Stimulated activated naive B cell treated with anti-CD40 and anti-IgM and Interleukin-4, amounts not matched to agents 10 μg/mL and 1 μg/mL and 100 μg/mL, for 72 hours (primary cell): Measurements from ENCODE around the gene DCAF8.

Experiments used
- ATAC-seq, 2 donors: fragments of 150-1000 bp; cut with Tn5 transposase; replicated peaks; 2 replicates each; pipeline ENCODE4 v1.10.0; 2021; ENCODE audit warnings: moderate library complexity in 1 of 2
- DNase-seq: peaks from one replicate; pipeline ENCODE4 v3.0.0; 2021
- H3K27ac Mint-ChIP-seq: one replicate; pipeline ENCODE4 v1.8.0; 2022; ENCODE audit warnings: mild to moderate bottlenecking, mixed read lengths
- H3K27me3 Mint-ChIP-seq, 2 donors: one replicate each; pipeline ENCODE4 v1.8.0; 2022; ENCODE audit warnings: mixed read lengths in 2 of 2
- H3K36me3 Mint-ChIP-seq, 2 donors: one replicate each; pipeline ENCODE4 v1.8.0; 2022; ENCODE audit warnings: mixed read lengths in 2 of 2, mild to moderate bottlenecking in 1 of 2
- H3K4me1 Mint-ChIP-seq, 2 donors: one replicate each; pipeline ENCODE4 v1.8.0; 2022; ENCODE audit warnings: mixed read lengths in 2 of 2, mild to moderate bottlenecking in 1 of 2
- H3K4me3 Mint-ChIP-seq, 2 donors: one replicate each; pipeline ENCODE4 v1.8.0; 2022; ENCODE audit warnings: mild to moderate bottlenecking in 2 of 2, mixed read lengths in 2 of 2, moderate library complexity in 1 of 2
- H3K9me3 Mint-ChIP-seq, 2 donors: one replicate each; pipeline ENCODE4 v1.8.0; 2022; ENCODE audit warnings: mixed read lengths in 2 of 2, mild to moderate bottlenecking in 1 of 2

DCAF8 gene

DNA sequence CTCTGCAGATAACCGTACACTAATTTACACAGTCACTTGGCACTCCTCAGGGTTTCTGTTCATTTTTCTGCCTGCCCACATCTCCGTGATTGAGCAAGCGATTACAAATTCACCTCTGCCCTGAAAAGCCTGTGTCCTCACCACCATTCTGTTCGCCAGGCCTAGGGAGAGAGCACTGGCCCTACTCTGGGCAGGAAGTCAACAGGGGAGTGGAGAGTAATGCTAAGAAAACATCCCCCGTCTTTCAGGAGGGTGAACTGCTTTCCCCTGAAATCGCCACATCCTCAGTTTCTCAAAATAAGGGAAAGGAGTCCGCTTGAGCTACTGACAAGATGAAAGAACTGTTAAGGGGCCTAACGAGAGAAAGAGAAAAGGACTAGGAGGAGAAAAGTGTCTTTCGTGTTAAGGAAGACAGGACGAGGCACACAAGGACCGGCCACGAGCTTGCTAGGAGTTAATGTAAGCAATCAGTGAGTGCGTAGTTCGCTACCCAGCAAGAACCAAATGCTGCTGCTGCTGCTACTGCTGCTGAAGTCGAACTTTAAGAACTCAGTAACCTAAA, 22.0 kb upstream of the DCAF8 start:
- Mint-ChIP-seq H3K9me3 (no peaks in the 10 kb centered on the region), H3K27ac (peak overlapping the region; percentile 98), H3K4me1 (peaks cover 12 to 28% of the 10 kb centered on the region in 2 donors), H3K27me3 (no peaks in the 10 kb centered on the region), H3K4me3 (peak overlapping the region; percentile 98 to 100), H3K36me3 (peaks cover 34 to 42% of the 10 kb centered on the region in 2 donors)
- peak; percentile 30 to 46 for ATAC-seq
- DNase-seq: no peak

DNA sequence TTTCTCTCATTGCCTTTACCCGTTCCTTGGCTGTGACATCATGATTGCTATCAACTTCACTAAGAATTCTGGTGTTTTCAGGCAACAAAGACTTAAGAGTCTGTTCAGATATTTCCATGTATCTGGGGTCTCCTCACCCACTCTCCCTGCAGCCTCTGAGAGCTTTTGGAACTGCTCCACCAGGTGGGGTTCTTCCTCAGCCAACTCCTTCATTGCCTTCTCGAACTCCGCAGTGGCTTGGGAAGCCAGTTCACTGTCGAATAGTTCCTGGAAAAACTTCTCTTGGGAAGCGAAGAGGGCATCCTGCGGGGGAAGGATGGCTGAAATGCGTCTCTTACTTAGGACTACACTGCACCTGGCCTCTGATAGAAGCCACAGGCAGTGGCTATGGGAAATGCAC, 20.5 kb upstream of the DCAF8 start:
- ATAC-seq (no peak), DNase-seq (no peak)
- H3K27ac Mint-ChIP-seq: no peak overlapping the region
- H3K27me3 Mint-ChIP-seq: no peaks in the 10 kb centered on the region
- peaks cover 12 to 28% of the 10 kb centered on the region in 2 donors for H3K4me1 Mint-ChIP-seq
- peaks cover 35 to 48% of the 10 kb centered on the region in 2 donors for H3K36me3 Mint-ChIP-seq
- H3K9me3 Mint-ChIP-seq: no peaks in the 10 kb centered on the region
- H3K4me3 Mint-ChIP-seq: no peak overlapping the region

DNA sequence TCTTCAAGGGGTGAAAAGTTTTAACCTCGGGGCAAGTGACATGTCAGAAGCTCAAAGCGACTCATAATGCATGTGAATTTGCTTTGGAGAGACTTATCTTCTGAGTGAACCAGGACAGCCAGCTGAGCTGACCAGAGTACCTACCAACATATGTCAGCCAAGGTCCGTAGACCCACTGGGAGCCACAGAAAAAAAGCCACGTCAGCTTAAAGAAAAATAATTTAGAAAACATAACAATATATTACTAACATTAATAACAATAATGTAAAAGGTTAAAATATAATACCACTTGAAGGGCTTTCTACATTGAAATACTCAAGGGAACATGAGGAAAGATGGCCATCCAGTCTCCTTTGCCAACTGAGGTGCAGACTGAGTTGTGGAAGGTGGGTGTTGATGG, 15.6 kb upstream of the DCAF8 start:
- H3K4me1 Mint-ChIP-seq: peaks cover 0 to 4% of the 10 kb centered on the region in 2 donors

DNA sequence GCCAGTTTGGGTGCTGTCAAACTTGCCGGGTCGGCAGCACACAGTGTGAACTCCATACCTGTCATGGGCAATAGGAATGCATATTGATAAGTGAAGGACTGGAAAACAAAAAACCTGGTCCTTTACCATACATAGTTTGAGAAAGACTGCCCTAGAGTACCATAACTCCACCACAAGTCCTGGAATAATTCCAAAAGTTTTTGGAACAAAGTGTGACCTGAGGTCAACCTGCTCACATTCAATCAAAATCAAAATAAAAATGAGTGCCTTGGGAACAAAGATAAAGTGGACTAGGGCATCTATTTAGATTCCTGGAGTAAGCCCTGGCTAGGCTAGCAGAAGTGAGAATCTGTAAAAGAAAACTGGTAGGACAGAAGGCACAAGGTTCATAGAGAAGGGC, 15.0 kb upstream of the DCAF8 start:
- no peaks in the 10 kb centered on the region for H3K27me3 Mint-ChIP-seq
- H3K4me1 Mint-ChIP-seq: peaks cover 0 to 4% of the 10 kb centered on the region in 2 donors
- no peak overlapping the region for H3K27ac Mint-ChIP-seq
- ATAC-seq (no peak), DNase-seq (no peak)
- no peaks in the 10 kb centered on the region for H3K9me3 Mint-ChIP-seq
- H3K36me3 Mint-ChIP-seq: peaks cover 29 to 46% of the 10 kb centered on the region in 2 donors
- H3K4me3 Mint-ChIP-seq: no peak overlapping the region

More for the DNA sequence above, 15.6 kb upstream of the DCAF8 start:
- no peak for ATAC-seq
- H3K27ac Mint-ChIP-seq: no peak overlapping the region
- no peak for DNase-seq
- peaks cover 34 to 47% of the 10 kb centered on the region in 2 donors for H3K36me3 Mint-ChIP-seq
- no peaks in the 10 kb centered on the region for H3K27me3 Mint-ChIP-seq
- H3K4me3 Mint-ChIP-seq: no peak overlapping the region
- H3K9me3 Mint-ChIP-seq: no peaks in the 10 kb centered on the region

DNA sequence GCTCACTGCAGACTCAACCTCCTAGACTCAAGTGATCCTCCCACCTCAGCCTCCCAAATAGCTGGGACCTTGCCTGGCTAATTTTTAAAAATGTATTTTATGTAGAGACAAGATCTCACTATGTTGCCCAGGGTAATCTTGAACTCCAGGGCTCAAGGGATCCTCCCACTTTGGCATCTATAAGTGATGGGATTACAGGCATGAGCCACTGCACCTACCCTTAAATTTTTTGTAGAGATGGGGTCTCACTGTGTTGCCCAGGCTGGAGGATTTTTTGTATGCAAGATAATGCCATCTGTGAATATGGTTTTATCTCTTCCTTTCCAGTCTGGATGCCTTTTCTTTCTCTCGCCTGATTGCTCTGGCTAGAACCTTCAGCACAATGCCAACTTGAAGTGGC, 8.7 kb upstream of the DCAF8 start:
- Mint-ChIP-seq H3K27ac (no peak overlapping the region), H3K36me3 (peaks cover 5 to 11% of the 10 kb centered on the region in 2 donors), H3K27me3 (peaks cover 0 to 6% of the 10 kb centered on the region in 2 donors), H3K4me1 (peaks cover 2 to 5% of the 10 kb centered on the region in 2 donors), H3K4me3 (no peak overlapping the region), H3K9me3 (no peaks in the 10 kb centered on the region)
- ATAC-seq (no peak), DNase-seq (no peak)

DNA sequence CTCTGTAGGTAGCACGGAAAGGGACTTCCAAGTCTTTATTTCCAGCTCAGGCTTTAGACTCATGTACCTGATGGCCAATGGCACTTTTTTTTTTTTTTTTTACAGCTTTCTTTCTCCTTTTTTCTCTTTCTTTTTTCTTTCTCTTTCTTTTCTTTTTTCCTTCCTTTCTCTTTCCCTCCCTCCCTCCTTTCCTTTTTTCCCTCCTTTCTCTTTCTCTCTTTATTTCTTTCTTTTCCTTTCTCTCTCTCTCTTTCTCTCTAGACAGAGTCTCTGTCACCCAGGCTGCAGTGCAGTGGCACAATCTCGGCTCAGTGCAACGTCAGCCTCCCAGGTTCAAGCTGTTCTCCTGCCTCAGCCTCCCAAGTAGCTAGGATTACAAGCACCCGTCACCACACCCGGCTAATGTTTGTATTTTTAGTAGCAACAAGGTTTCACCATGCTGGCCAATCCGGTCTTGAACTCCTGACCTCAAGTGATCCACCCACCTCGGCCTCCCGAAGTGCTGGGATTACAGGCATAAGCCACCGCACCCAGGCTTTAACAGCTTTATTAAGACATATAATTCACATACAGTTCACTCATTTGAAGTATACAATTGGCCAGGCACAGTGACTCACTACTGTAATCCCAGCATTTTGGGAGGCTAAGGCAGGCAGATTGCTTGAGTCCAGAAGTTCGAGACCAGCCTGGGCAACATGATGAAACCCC, 5.1 kb upstream of the DCAF8 start:
- peaks cover 0 to 6% of the 10 kb centered on the region in 2 donors for H3K27me3 Mint-ChIP-seq
- peaks cover 9 to 20% of the 10 kb centered on the region in 2 donors for H3K4me1 Mint-ChIP-seq
- no peak overlapping the region for H3K4me3 Mint-ChIP-seq
- ATAC-seq: no peak
- H3K36me3 Mint-ChIP-seq: peaks cover 6 to 8% of the 10 kb centered on the region in 2 donors
- H3K9me3 Mint-ChIP-seq: no peaks in the 10 kb centered on the region
- H3K27ac Mint-ChIP-seq: no peak overlapping the region
- no peak for DNase-seq

DNA sequence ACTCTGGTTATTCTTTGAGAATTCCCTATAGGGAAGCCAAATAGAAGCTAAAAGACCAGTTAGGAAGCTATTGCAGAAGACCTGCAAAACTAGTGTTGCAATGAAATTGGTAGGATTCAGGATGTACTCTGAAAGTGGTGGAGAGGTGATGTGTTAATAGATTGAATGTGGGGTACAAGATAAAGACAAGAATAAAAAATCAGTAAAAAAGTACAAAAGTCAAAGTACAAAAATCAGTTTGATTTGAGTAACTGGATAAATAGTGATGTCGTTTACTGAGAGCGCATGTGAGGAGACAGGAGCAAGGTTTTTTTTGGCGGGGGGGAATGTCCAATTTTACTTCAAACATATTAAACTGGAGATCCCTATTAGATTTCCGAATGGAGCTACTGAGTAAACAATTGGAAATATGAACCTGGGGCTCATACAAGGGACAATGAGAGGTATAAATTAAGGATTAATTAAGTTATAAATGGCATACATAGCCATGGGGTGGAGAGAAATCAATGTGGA, 2.5 kb upstream of the DCAF8 start:
- Mint-ChIP-seq H3K27me3 (peaks cover 0 to 6% of the 10 kb centered on the region in 2 donors), H3K9me3 (no peaks in the 10 kb centered on the region), H3K36me3 (peaks cover 15% of the 10 kb centered on the region in 2 donors), H3K4me3 (no peak overlapping the region), H3K4me1 (peaks cover 14 to 27% of the 10 kb centered on the region in 2 donors), H3K27ac (peak overlapping the region; percentile 9)
- ATAC-seq: no peak
- no peak for DNase-seq

DNA sequence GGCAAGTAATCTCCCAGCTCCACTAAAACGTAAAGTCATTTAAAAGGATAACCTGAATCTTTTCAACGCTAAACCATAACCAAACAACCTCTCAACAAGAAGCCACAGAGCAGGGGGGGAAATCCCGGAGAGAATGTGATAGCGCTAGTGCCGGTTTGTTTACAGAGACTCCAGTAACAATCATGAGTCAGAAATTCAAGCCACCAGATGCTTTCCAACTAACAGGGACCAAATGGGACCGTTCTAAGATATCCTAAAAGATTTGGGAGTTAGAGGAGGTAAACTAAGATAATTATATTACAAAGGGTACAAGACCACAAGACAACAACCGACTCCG, 825 bp downstream of the DCAF8 start:
- peak; percentile 43 for DNase-seq
- H3K36me3 Mint-ChIP-seq: peaks cover 18 to 29% of the 10 kb centered on the region in 2 donors
- H3K27me3 Mint-ChIP-seq: no peaks in the 10 kb centered on the region
- H3K27ac Mint-ChIP-seq: peak overlapping the region; percentile 99
- H3K4me1 Mint-ChIP-seq: peaks cover 19 to 35% of the 10 kb centered on the region in 2 donors
- peak overlapping the region; percentile 95 to 96 for H3K4me3 Mint-ChIP-seq
- no peaks in the 10 kb centered on the region for H3K9me3 Mint-ChIP-seq
- ATAC-seq: peak; percentile 51 to 53

DNA sequence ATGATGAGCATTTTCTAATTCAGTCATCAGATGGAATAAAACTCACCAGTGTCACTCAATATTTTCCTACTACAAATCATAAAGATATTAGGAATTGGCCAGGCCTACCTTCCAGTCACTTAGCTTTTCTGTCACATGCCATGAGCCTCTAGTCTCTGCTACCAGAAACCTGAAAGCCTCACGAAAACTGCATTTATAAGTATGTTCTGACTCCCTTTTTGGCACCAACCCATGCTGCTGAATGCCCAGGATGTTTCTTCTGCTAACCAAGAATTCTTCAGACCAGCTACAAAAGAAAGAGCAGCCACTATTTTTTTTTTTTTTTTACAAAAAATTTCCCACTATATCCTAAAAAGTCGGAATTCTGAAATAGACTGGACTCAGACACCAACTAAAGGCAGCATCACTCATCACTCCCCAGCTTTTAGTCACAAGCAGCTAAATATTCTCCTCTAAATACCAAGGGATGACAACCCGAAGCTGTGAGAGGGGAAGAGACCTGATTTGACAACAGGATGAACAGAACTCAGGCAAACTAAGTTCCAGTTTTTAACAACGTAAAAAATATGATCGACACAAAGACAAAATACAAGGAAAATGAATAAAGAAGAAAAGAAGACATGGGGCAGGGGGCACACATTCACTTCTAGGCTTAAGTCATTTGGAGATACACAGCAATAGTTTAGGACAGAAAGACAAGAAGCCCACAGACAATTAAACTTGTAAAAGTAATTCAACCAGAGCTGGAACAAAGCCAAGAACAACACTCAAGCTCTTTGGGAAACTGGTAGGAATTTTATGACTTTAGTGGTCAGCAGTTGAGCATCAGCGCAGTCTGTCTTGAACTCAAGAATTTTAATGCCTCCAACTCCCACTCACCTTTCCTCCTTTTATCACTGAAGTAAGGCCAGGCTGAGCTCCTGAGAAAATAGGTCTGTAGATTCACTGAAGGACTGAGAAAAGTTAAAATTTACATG, 1.7 kb downstream of the DCAF8 start:
- H3K9me3 Mint-ChIP-seq: no peaks in the 10 kb centered on the region
- H3K4me3 Mint-ChIP-seq: peak overlapping the region; percentile 95 to 96
- H3K36me3 Mint-ChIP-seq: peaks cover 17 to 27% of the 10 kb centered on the region in 2 donors
- DNase-seq (no peak), ATAC-seq (no peak)
- H3K4me1 Mint-ChIP-seq: peaks cover 17 to 35% of the 10 kb centered on the region in 2 donors
- peak overlapping the region; percentile 32 for H3K27ac Mint-ChIP-seq
- no peaks in the 10 kb centered on the region for H3K27me3 Mint-ChIP-seq

DNA sequence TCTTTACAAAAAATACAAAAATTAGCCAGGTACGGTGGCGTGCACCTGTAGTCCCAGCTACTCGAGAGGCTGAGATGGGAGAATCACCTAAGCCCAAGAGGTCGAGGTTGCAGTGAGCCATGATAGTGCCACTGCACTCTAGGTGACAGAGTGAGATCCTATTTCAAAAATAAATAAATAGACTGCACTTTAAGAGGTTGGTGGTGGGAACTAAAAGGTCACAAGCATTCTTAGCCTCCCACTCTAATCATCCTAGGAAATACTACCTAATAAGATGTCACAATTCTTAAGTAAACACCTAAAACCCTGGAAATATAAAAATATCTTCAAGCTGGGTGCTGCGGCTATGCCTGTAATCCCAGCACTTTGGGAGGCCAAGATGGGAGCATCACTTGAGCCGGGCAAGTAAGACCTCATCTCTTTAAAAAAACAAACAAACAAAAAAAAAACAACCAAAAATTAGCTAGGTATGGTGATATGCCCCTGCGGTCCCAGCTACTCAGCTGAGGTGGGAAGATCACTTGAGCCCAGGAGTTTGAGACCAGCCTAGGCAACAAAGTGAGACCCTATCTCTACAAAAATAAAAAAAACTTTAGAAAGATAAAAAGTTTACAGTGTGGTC, 4.1 kb downstream of the DCAF8 start:
- no peak overlapping the region for H3K27ac Mint-ChIP-seq
- no peak for DNase-seq
- peaks cover 13 to 25% of the 10 kb centered on the region in 2 donors for H3K4me1 Mint-ChIP-seq
- H3K4me3 Mint-ChIP-seq: no peak overlapping the region
- peaks cover 17 to 34% of the 10 kb centered on the region in 2 donors for H3K36me3 Mint-ChIP-seq
- H3K27me3 Mint-ChIP-seq: no peaks in the 10 kb centered on the region
- H3K9me3 Mint-ChIP-seq: no peaks in the 10 kb centered on the region
- ATAC-seq: no peak

DNA sequence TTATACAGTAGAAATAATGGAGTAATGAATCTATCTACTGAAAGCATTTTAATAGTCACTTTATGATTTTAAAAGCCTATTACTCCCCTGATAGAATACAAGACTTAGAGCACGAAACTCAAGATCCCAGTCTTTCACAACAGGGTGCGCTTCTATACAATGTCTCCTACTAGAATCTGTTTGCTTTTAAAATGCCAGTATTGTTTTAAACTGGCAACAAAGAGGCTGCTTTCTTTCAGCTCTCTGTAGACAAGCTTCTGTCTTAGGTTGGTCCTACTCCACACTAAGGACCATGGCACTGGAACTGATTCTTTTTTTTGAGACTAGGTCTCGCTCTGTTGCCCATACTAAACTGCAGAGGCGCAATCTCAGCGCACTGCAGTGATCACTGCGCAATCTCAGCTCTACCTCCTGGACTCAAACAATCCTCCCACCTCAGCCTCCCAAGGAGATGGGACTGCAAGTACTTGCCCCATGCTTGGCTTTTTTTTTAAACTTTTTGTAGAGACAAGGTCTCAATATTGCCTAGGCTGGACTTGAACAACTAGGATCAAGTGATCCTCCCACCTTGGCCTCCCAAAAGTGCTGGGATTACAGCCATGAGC, 4.8 kb downstream of the DCAF8 start:
- peaks cover 10 to 24% of the 10 kb centered on the region in 2 donors for H3K4me1 Mint-ChIP-seq
- H3K27ac Mint-ChIP-seq: no peak overlapping the region
- DNase-seq (no peak), ATAC-seq (no peak)
- H3K4me3 Mint-ChIP-seq: no peak overlapping the region
- H3K36me3 Mint-ChIP-seq: peaks cover 21 to 40% of the 10 kb centered on the region in 2 donors
- H3K9me3 Mint-ChIP-seq: no peaks in the 10 kb centered on the region
- H3K27me3 Mint-ChIP-seq: no peaks in the 10 kb centered on the region

DNA sequence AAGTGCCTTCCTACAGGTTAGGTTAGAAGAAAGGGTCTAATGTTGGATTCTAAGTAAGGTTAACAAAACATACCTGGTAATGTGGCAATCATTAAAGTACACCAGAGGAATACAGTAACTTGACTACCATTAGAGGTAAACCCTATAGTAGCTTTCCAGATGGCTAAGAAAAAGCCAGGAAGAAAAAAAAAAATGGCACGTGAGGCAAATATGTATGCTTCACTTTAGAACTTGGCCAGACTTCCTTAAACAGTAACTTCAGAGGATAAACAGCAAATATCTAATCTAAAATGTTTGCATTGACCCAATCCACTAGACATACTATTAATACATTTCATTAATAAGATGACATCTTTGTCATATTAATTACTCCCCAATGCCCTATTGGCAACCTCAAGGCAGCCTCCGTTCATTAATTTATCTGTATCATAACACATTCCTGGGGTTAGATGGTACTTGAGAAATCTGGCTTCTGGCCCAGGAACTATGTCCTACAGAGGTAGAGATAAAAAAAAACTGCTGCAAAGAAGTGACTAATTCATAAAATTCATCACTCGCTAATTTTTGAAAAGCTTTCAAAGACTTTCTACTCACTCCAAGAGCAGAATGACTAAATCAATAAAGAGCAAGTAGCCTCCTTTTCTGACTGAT, 5.8 kb downstream of the DCAF8 start:
- DNase-seq: no peak
- H3K36me3 Mint-ChIP-seq: peaks cover 19 to 39% of the 10 kb centered on the region in 2 donors
- no peaks in the 10 kb centered on the region for H3K9me3 Mint-ChIP-seq
- H3K27me3 Mint-ChIP-seq: no peaks in the 10 kb centered on the region
- no peak overlapping the region for H3K4me3 Mint-ChIP-seq
- no peak overlapping the region for H3K27ac Mint-ChIP-seq
- peaks cover 10 to 27% of the 10 kb centered on the region in 2 donors for H3K4me1 Mint-ChIP-seq
- ATAC-seq: no peak

DNA sequence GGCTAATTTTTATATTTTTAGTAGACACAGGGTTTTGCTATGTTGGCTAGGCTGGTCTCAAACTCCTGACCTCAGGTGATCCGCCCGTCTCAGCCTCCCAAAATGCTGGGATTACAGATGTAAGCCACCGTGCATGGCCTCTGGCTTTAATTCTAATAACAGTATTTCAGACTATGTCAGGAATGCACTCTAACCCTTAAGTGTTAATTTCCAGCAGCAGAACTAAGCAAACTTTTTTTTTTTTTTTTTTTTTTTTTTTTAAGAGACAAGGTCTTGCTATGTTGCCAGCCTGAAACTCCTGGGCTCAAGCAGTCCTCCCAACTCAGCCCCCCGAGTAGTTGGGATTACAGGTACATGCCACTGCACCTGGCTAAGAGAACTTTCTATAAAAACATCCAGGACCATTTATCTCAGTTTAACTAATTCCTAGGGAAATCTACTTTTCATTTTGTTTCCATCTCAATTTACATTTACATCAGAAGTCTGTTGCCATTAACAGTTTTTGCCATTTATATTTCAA, 6.5 kb downstream of the DCAF8 start:
- Mint-ChIP-seq H3K27ac (no peak overlapping the region), H3K4me3 (no peak overlapping the region), H3K9me3 (no peaks in the 10 kb centered on the region), H3K27me3 (no peaks in the 10 kb centered on the region), H3K36me3 (peaks cover 18 to 38% of the 10 kb centered on the region in 2 donors), H3K4me1 (peaks cover 8 to 25% of the 10 kb centered on the region in 2 donors)
- no peak for DNase-seq
- ATAC-seq: no peak
